ENCODE data around the gene ADRA1B.

DNA sequence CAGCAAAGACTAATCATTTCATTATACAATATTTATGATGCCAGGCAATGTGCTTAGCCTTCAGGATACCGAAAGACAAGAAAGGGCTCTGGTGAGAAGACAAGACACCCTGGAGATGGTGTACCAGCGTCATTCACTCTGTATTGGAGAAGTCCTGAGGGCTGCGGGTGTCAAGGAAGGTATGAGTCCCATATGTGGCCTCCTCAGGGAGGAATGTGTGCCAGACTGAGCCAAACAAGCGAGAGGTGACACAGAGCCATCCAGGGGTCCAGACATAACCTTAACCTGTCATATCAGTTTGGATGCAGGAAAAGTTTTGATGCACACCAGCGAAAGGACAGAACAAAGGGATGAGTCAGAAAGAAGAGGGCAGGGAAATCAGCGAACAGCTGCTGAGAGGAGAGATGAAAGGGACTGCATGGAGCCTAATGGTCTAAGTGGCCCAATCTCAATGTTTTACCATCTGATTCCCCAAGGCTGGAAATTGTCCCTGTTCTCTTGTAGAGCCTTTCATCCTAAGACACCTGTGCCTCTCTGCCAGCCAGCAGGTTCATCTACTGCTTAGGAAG, 38.9 kb downstream of the ADRA1B start:
- TF ChIP-seq CTCF (IDR thresholded peaks at IDR 0.05; ENCODE audit: insufficient read depth, low read depth, low read length): no peak
- TF ChIP-seq EZH2 (IDR thresholded peaks at IDR 0.05; ENCODE audit: insufficient read depth, low read length): no peak
